ENCODE data around the gene STARD13.
A peak's percentile ranks its signal among the peaks of the same experiment; 100 is the strongest.

STARD13 gene

GRCh38 chr13:33274264-33274663 lies 11.3 kb downstream of the STARD13 start:
- no peak for TF ChIP-seq CTCF (IDR thresholded peaks at IDR 0.05)
- DNase-seq (ENCODE audit: low spot score) = no peak
- H3K4me3 ChIP-seq = no peak overlapping the region
- H3K27ac ChIP-seq = peak overlapping the region in 1 of 2 donors; percentile 2

- DNase-seq (ENCODE audit: low spot score) = no peak
- H3K4me3 ChIP-seq = no peak overlapping the region
- H3K27ac ChIP-seq = no peak overlapping the region
Measured at GRCh38 chr13:33272531-33273124, 12.9 kb downstream of the STARD13 start.

GRCh38 chr13:33271759-33272158 lies 13.8 kb downstream of the STARD13 start:
- Histone ChIP-seq H3K27ac (peak overlapping the region in 1 of 2 donors; percentile 64), H3K4me3 (no peak overlapping the region)
- DNase-seq (ENCODE audit: low spot score) = no peak
- TF ChIP-seq CTCF (IDR thresholded peaks at IDR 0.05) = no peak

More at GRCh38 chr13:33272531-33273124, 12.9 kb downstream of the STARD13 start:
- TF ChIP-seq CTCF (IDR thresholded peaks at IDR 0.05) = no peak

- no peak for TF ChIP-seq CTCF (IDR thresholded peaks at IDR 0.05)
- DNase-seq (ENCODE audit: low spot score) = no peak
- H3K27ac ChIP-seq = peak overlapping the region in 1 of 2 donors; percentile 64
- no peak overlapping the region for H3K4me3 ChIP-seq
Measured at GRCh38 chr13:33270895-33271538, 14.5 kb downstream of the STARD13 start.

- no peak for TF ChIP-seq CTCF (IDR thresholded peaks at IDR 0.05)
- H3K4me3 ChIP-seq = no peak overlapping the region
- DNase-seq (ENCODE audit: low spot score) = no peak
- H3K27ac ChIP-seq = no peak overlapping the region
Measured at GRCh38 chr13:33265607-33266006, 19.9 kb downstream of the STARD13 start.

GRCh38 chr13:33265133-33265532 lies 20.4 kb downstream of the STARD13 start:
- no peak for DNase-seq (ENCODE audit: low spot score)
- H3K4me3 ChIP-seq = no peak overlapping the region
- H3K27ac ChIP-seq = peak overlapping the region in 1 of 2 donors; percentile 35
- TF ChIP-seq CTCF (IDR thresholded peaks at IDR 0.05) = no peak

GRCh38 chr13:33264620-33264978 lies 21.0 kb downstream of the STARD13 start:
- peak overlapping the region in 1 of 2 donors; percentile 35 for H3K27ac ChIP-seq
- no peak for TF ChIP-seq CTCF (IDR thresholded peaks at IDR 0.05)
- H3K4me3 ChIP-seq = no peak overlapping the region
- no peak for DNase-seq (ENCODE audit: low spot score)
